ENCODE results near the gene RPS6KB2. TPM values are rescaled to one million over a fixed set of nuclear protein-coding genes. Genes with fewer than 3 reads are reported as not detected.
"Not testable (repeated sequence)": the region's sequence is repeated elsewhere in the genome, so short reads cannot be mapped to it uniquely, and the experiment has no call there.

Gene RPS6KB2
- total RNA-seq, 5 donors from 2014 or later (not counting 1 experiment from before 2014, with no cell fraction given): 60.3 to 88.0 (median 81.9) TPM

- 27% methylated on average over 15 of the region's 23 CpGs for whole genome bisulfite sequencing (ENCODE audit: insufficient coverage)
- H3K9me3 Mint-ChIP-seq: no peaks in the 10 kb centered on the region
- DNase-seq (peak in 2 of 35 experiments; percentile 19 to 32), ATAC-seq (replicated peaks in 1 of 4) (no peak)
- H3K9me3 ChIP-seq: no peaks in the 10 kb centered on the region
- peaks cover 22 to 87% of the 10 kb centered on the region in 2 experiments for H3K4me1 ChIP-seq (ENCODE audit: control insufficient read depth in 1 of 2, extremely low read depth in 1 of 2, insufficient read depth in 2 of 2, low read length in 2 of 2)
- peak overlapping the region; percentile 88 to 93 for H3K27ac Mint-ChIP-seq
- no peaks in the 10 kb centered on the region for H3K27me3 Mint-ChIP-seq
- peaks cover 14% of the 10 kb centered on the region for H3K36me3 Mint-ChIP-seq
- POLR2A ChIA-PET: interaction anchor here in 1 of 2 donors (0.6 kb wide), 1 partner anchor 97 kb away, joined by 3 read pairs; no protein-coding TSS in a partner anchor
- CTCF ChIA-PET: interaction anchor here in 1 of 2 donors (1.2 to 2.1 kb wide), 6 partner anchors 28 to 83 kb away, joined by 3 to 17 read pairs (median 8); partner anchors contain the start of genes AIP, POLD4, PTPRCAP and RPS6KB2
- peak overlapping the region; percentile 83 to 97 (median 88) for H3K4me3 Mint-ChIP-seq
- no peaks in the 10 kb centered on the region for H3K27me3 ChIP-seq (replicated peaks in 1 of 2; ENCODE audit: control insufficient read depth in 2 of 2, extremely low read depth in 1 of 2, insufficient read depth in 2 of 2, low read length in 1 of 2)
- peak overlapping the region; percentile 65 for H3K27ac ChIP-seq (ENCODE audit: low read length)
- peaks cover 12 to 47% of the 10 kb centered on the region in 2 donors for H3K36me3 ChIP-seq (ENCODE audit: control insufficient read depth in 2 of 2, extremely low read depth in 1 of 2, insufficient read depth in 1 of 2, low read length in 1 of 2)
- peak overlapping the region; percentile 81 to 97 for H3K4me3 ChIP-seq (ENCODE audit: control insufficient read depth in 1 of 2, extremely low read depth in 1 of 2, low read length in 1 of 2)
- H3K4me1 Mint-ChIP-seq: peaks cover 60 to 69% (median 60%) of the 10 kb centered on the region in 3 donors
Measured at GRCh38 chr11:67400251-67400941, 27.9 kb upstream of the RPS6KB2 start.

- H3K36me3 ChIP-seq (ENCODE audit: control insufficient read depth in 2 of 2, extremely low read depth in 1 of 2, insufficient read depth in 1 of 2, low read length in 1 of 2): peaks cover 16 to 49% of the 10 kb centered on the region in 2 donors
- H3K4me3 ChIP-seq (ENCODE audit: control insufficient read depth in 1 of 2, extremely low read depth in 1 of 2, low read length in 1 of 2): peak overlapping the region; percentile 81 to 97
- H3K4me1 ChIP-seq (ENCODE audit: control insufficient read depth in 1 of 2, extremely low read depth in 1 of 2, insufficient read depth in 2 of 2, low read length in 2 of 2): peaks cover 28 to 88% of the 10 kb centered on the region in 2 experiments
- POLR2A ChIA-PET: interaction anchor here in 1 of 2 donors (0.5 to 0.6 kb wide), 3 partner anchors 27 to 1902 kb away, joined by 3 to 5 read pairs (median 3); partner anchors contain the start of gene MALAT1
- no peaks in the 10 kb centered on the region for H3K27me3 Mint-ChIP-seq
- CTCF ChIA-PET: interaction anchor here (0.6 to 2.1 kb wide), 10 partner anchors 9 to 82 kb away, joined by 3 to 17 read pairs (median 8); partner anchors contain the start of genes AIP (in 1 of the 2), POLD4 (in 1 of the 2), PTPRCAP (in 1 of the 2) and RAD9A (in 1 of the 2)
- ATAC-seq (replicated peaks in 1 of 4) (no peak), DNase-seq (peak in 1 of 35 experiments; percentile 33)
- H3K9me3 Mint-ChIP-seq: no peaks in the 10 kb centered on the region
- H3K27ac Mint-ChIP-seq: peak overlapping the region; percentile 88 to 93
- no peaks in the 10 kb centered on the region for H3K27me3 ChIP-seq (replicated peaks in 1 of 2; ENCODE audit: control insufficient read depth in 2 of 2, extremely low read depth in 1 of 2, insufficient read depth in 2 of 2, low read length in 1 of 2)
- peaks cover 63 to 74% (median 64%) of the 10 kb centered on the region in 3 donors for H3K4me1 Mint-ChIP-seq
- WGBS (ENCODE audit: insufficient coverage): 2% methylated on average over 26 of the region's 27 CpGs
- H3K27ac ChIP-seq (ENCODE audit: low read length): peak overlapping the region; percentile 65
- peak overlapping the region; percentile 83 to 97 (median 88) for H3K4me3 Mint-ChIP-seq
- peaks cover 15% of the 10 kb centered on the region for H3K36me3 Mint-ChIP-seq
- no peaks in the 10 kb centered on the region for H3K9me3 ChIP-seq
Measured at GRCh38 chr11:67400942-67401494, 27.3 kb upstream of the RPS6KB2 start.

- peak within 1 kb of the TSS; percentile 96 for H3K27ac Mint-ChIP-seq
- H3K4me1 Mint-ChIP-seq: peaks cover 63 to 76% (median 66%) of the 10 kb centered on the region in 3 donors
- Histone ChIP-seq H3K27ac (ENCODE audit: low read length) (peak within 1 kb of the TSS; percentile 74), H3K4me3 (ENCODE audit: control insufficient read depth in 1 of 2, extremely low read depth in 1 of 2, low read length in 1 of 2) (peak within 1 kb of the TSS; percentile 81 to 97), H3K4me1 (ENCODE audit: control insufficient read depth in 1 of 2, extremely low read depth in 1 of 2, insufficient read depth in 2 of 2, low read length in 2 of 2) (peaks cover 30 to 88% of the 10 kb centered on the region in 2 experiments), H3K27me3 (replicated peaks in 1 of 2; ENCODE audit: control insufficient read depth in 2 of 2, extremely low read depth in 1 of 2, insufficient read depth in 2 of 2, low read length in 1 of 2) (no peaks in the 10 kb centered on the region), H3K36me3 (ENCODE audit: control insufficient read depth in 2 of 2, extremely low read depth in 1 of 2, insufficient read depth in 1 of 2, low read length in 1 of 2) (peaks cover 16 to 48% of the 10 kb centered on the region in 2 donors), H3K9me3 (no peaks in the 10 kb centered on the region)
- DNase-seq: peak; percentile 78 to 96 (median 90)
- POLR2A ChIA-PET: interaction anchor here (0.5 to 0.6 kb wide), 4 partner anchors 25 to 1903 kb away, joined by 3 to 5 read pairs (median 4); partner anchors contain the start of genes CORO1B (in 1 of the 2) and MALAT1 (in 1 of the 2)
- H3K36me3 Mint-ChIP-seq: peaks cover 19% of the 10 kb centered on the region
- under 1% methylated on average over 42 of the region's 73 CpGs for WGBS (ENCODE audit: insufficient coverage)
- H3K9me3 Mint-ChIP-seq: no peaks in the 10 kb centered on the region
- peak within 1 kb of the TSS; percentile 88 to 97 (median 96) for H3K4me3 Mint-ChIP-seq
- CTCF ChIA-PET: interaction anchor here (0.5 to 2.1 kb wide), 17 partner anchors 10 to 935 kb away, joined by 3 to 17 read pairs (median 6); partner anchors contain the start of genes AIP (in 1 of the 2), POLD4 (in 1 of the 2), PTPRCAP (in 1 of the 2) and RAD9A (in 1 of the 2)
- ATAC-seq (replicated peaks in 1 of 4): peak; percentile 67 to 75 (median 72)
- H3K27me3 Mint-ChIP-seq: no peaks in the 10 kb centered on the region
Measured at GRCh38 chr11:67401495-67402191, 26.7 kb upstream of the RPS6KB2 start, which contains the start of gene PPP1CA. Gene PPP1CA, minus strand, starts transcription at chr11:67401858. Its CDS starts 76 bp downstream, at chr11:67401782.

GRCh38 chr11:67402192-67402839 lies 26.0 kb upstream of the RPS6KB2 start:
- POLR2A ChIA-PET: interaction anchor here (0.6 to 1.7 kb wide), 6 partner anchors 11 to 1747 kb away, joined by 3 to 10 read pairs (median 4); partner anchors contain the start of gene PTPRCAP (in 1 of the 2)
- not testable (repeated sequence) for H3K9me3 ChIP-seq; DNase-seq; H3K27me3 ChIP-seq (replicated peaks in 1 of 2; ENCODE audit: control insufficient read depth in 2 of 2, extremely low read depth in 1 of 2, insufficient read depth in 2 of 2, low read length in 1 of 2); H3K27me3 Mint-ChIP-seq; H3K9me3 Mint-ChIP-seq; ATAC-seq (replicated peaks in 1 of 4)
- H3K27ac ChIP-seq (ENCODE audit: low read length): peak overlapping the region; percentile 74
- WGBS (ENCODE audit: insufficient coverage): 22% methylated on average over 12 of the region's 19 CpGs
- peaks cover 63 to 76% (median 67%) of the 10 kb centered on the region in 3 donors for H3K4me1 Mint-ChIP-seq
- peaks cover 26 to 88% of the 10 kb centered on the region in 2 experiments for H3K4me1 ChIP-seq (ENCODE audit: control insufficient read depth in 1 of 2, extremely low read depth in 1 of 2, insufficient read depth in 2 of 2, low read length in 2 of 2)
- H3K36me3 ChIP-seq (ENCODE audit: control insufficient read depth in 2 of 2, extremely low read depth in 1 of 2, insufficient read depth in 1 of 2, low read length in 1 of 2): peaks cover 16 to 54% of the 10 kb centered on the region in 2 donors
- peaks cover 19% of the 10 kb centered on the region for H3K36me3 Mint-ChIP-seq
- CTCF ChIA-PET: interaction anchor here in 1 of 2 donors (0.6 to 2.1 kb wide), 14 partner anchors 11 to 936 kb away, joined by 3 to 17 read pairs (median 8); partner anchors contain the start of genes AIP, POLD4, PTPRCAP and RAD9A
- peak overlapping the region; percentile 74 to 97 (median 96) for H3K4me3 Mint-ChIP-seq
- peak overlapping the region; percentile 56 to 75 for H3K4me3 ChIP-seq (ENCODE audit: control insufficient read depth in 1 of 2, extremely low read depth in 1 of 2, low read length in 1 of 2)
- H3K27ac Mint-ChIP-seq: peak overlapping the region; percentile 96

GRCh38 chr11:67403085-67403484 lies 25.2 kb upstream of the RPS6KB2 start:
- WGBS (ENCODE audit: insufficient coverage): 74% methylated on average over 6 of the region's 9 CpGs
- Mint-ChIP-seq H3K4me1 (peaks cover 63 to 76% (median 67%) of the 10 kb centered on the region in 3 donors), H3K27ac (peak overlapping the region; percentile 96), H3K36me3 (peaks cover 21% of the 10 kb centered on the region), H3K4me3 (peak overlapping the region; percentile 92 to 97 (median 96))
- H3K36me3 ChIP-seq (ENCODE audit: control insufficient read depth in 2 of 2, extremely low read depth in 1 of 2, insufficient read depth in 1 of 2, low read length in 1 of 2): peaks cover 12 to 54% of the 10 kb centered on the region in 2 donors
- not testable (repeated sequence) for DNase-seq; H3K27me3 ChIP-seq (replicated peaks in 1 of 2; ENCODE audit: control insufficient read depth in 2 of 2, extremely low read depth in 1 of 2, insufficient read depth in 2 of 2, low read length in 1 of 2); H3K9me3 ChIP-seq; ATAC-seq (replicated peaks in 1 of 4); H3K9me3 Mint-ChIP-seq; H3K27me3 Mint-ChIP-seq
- ChIA-PET CTCF (interaction anchor here in 1 of 2 donors (0.6 kb wide), 1 partner anchor 19 kb away, joined by 5 read pairs; no protein-coding TSS in a partner anchor), POLR2A (interaction anchor here (0.6 to 1.7 kb wide), 4 partner anchors 11 to 115 kb away, joined by 3 to 10 read pairs (median 4); partner anchors contain the start of gene PTPRCAP (in 1 of the 2))
- peak overlapping the region; percentile 98 to 100 for H3K4me3 ChIP-seq (ENCODE audit: control insufficient read depth in 1 of 2, extremely low read depth in 1 of 2, low read length in 1 of 2)
- peak overlapping the region; percentile 74 for H3K27ac ChIP-seq (ENCODE audit: low read length)
- H3K4me1 ChIP-seq (ENCODE audit: control insufficient read depth in 1 of 2, extremely low read depth in 1 of 2, insufficient read depth in 2 of 2, low read length in 2 of 2): peaks cover 26 to 88% of the 10 kb centered on the region in 2 experiments
